Dendritic cell treated with granulocyte-macrophage colony-stimulating factor and Interleukin-4, amounts not matched to agents 40 ng/mL and 50 ng/mL, for 4 days (primary cell): ENCODE measurements around the gene KCNN3.

ENCODE experiments used
- H3K27ac Mint-ChIP-seq: one replicate; pipeline ENCODE4 v1.8.0; 2022; ENCODE audit warnings: mild to moderate bottlenecking, mixed read lengths
- H3K27me3 Mint-ChIP-seq: one replicate; pipeline ENCODE4 v1.8.0; 2022; ENCODE audit warnings: mild to moderate bottlenecking, mixed read lengths
- H3K36me3 Mint-ChIP-seq: one replicate; pipeline ENCODE4 v1.8.0; 2022; ENCODE audit warnings: low read depth, mixed read lengths
- H3K4me1 Mint-ChIP-seq: one replicate; pipeline ENCODE4 v1.8.0; 2022; ENCODE audit warnings: low read depth, mixed read lengths
- H3K4me3 Mint-ChIP-seq: one replicate; pipeline ENCODE4 v1.8.0; 2022; ENCODE audit warnings: mild to moderate bottlenecking, moderate library complexity, mixed read lengths
- H3K9me3 Mint-ChIP-seq: one replicate; pipeline ENCODE4 v1.8.0; 2022; ENCODE audit warnings: mixed read lengths
- intact Hi-C: fragments of 100-400 bp; cut with micrococcal nuclease; formaldehyde crosslinking; loops from one replicate; pipeline ENCODE4 v1.15.0; 2022

KCNN3 gene

DNA sequence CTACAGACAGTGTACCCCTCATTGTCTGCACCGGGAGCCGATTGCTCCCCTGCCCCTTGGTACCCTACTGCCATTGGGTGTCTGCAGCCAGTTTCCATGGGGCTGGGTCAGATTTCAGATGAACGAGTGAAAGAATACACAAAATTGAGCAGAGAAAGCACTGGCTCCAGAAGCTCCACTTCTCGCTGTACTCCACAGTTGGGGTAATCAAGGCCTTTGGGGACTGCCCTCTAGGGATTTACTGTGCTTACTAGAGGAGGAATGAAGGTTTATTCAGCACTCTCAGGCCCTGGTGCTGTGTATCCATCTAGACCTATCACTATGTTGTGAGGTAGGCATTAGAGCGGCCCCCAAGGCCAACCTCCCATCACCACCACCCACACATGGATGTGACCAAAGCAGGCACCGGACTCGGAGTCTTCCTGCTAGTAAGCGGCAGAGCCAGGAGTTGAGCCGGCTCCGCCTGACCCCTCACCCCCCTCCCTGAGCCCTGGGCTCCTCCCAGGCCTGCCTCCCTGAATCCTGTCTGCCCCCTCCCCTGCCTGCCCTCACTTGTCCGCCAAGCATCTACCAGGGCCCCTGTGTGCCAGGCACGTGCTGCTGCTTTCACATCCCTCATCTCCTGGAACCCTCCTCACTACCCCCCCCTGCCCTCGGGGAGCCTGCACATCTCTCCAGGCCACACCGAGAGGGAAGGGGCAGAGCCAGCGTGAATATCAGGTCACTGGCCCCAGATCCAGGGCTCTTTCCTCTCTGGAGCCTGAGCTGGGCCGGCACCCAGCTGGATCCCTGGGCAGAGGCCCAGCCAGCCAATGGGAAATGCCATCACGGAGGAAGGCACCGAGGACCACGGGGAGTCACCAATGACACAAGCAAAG lies 23.3 kb downstream of the KCNN3 start:
- H3K9me3 Mint-ChIP-seq, result no peaks in the 10 kb centered on the region
- intact Hi-C loops, result no loop called here

DNA sequence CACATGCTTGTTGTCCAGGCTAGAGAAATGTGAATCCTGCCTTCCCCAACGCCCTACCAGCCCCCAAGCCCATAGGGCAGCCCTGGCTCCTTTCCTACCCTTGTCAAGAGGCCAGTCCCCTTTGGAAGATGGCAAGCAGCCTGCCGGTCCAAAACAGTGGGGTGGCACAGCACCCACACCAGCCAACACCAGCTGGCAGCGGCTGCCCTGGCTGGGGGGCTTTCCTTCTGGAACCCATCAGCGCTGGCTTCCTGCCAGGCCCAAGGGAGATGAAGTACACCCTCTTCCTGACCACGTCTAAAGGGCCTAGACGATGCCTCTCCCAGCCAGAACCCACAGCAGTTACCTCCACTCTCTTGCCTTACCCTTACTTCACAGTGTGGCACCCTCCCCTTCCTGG lies 24.2 kb downstream of the KCNN3 start:
- intact Hi-C loops, result no loop called here
- Mint-ChIP-seq H3K36me3 (no peaks in the 10 kb centered on the region), H3K27ac (no peak overlapping the region), H3K4me1 (no peaks in the 10 kb centered on the region), H3K4me3 (no peak overlapping the region), H3K9me3 (no peaks in the 10 kb centered on the region), H3K27me3 (peaks cover 3% of the 10 kb centered on the region)

More for the DNA sequence above, 23.3 kb downstream of the KCNN3 start:
- H3K4me1 Mint-ChIP-seq, result no peaks in the 10 kb centered on the region
- no peak overlapping the region for H3K27ac Mint-ChIP-seq
- peaks cover 3% of the 10 kb centered on the region for H3K27me3 Mint-ChIP-seq
- no peak overlapping the region for H3K4me3 Mint-ChIP-seq
- no peaks in the 10 kb centered on the region for H3K36me3 Mint-ChIP-seq

DNA sequence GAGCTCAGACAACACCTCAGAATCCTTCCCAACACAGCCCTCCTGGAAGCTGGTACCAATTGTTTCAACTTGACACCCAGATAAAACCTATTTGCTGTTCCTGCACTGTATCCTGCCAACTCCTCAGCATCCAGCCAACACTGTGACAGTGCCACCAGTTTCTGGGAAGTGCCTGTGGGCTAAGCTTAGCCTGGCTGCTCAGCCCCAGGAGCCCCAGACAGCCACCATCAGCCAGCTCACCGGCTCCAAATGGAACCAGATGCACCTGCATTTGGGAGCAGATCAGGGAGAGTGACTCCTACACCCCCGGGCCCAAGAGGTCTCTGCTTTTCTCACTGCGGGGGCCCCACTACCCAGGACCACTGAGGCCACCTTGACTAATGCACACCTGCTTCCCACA lies 24.9 kb downstream of the KCNN3 start:
- Mint-ChIP-seq H3K4me3 (no peak overlapping the region), H3K4me1 (peaks cover 5% of the 10 kb centered on the region), H3K9me3 (no peaks in the 10 kb centered on the region), H3K27ac (no peak overlapping the region), H3K36me3 (no peaks in the 10 kb centered on the region), H3K27me3 (peaks cover 3% of the 10 kb centered on the region)
- intact Hi-C loops, result no loop called here

DNA sequence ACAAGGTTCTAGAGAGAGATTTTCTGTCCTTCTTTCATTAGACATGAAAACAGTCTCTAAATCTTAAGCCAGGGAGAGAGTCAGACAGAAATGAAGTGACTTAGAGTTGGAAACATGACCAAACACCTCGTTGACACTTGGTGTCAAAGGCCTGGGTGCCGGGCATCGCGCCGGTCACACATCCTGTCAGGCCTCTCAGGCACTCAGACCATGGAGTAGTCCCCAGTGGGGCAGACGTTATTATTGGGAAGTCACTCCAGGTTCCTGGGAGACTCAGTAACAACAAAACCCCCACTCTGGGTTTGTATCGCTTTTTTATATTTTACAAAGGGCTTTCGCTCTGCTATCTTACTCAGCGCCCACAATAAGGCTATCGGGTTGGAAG lies 25.8 kb downstream of the KCNN3 start:
- Mint-ChIP-seq H3K4me3 (no peak overlapping the region), H3K36me3 (no peaks in the 10 kb centered on the region), H3K4me1 (peaks cover 5% of the 10 kb centered on the region), H3K9me3 (no peaks in the 10 kb centered on the region), H3K27ac (no peak overlapping the region), H3K27me3 (peaks cover 3% of the 10 kb centered on the region)
- intact Hi-C loops, result no loop called here

DNA sequence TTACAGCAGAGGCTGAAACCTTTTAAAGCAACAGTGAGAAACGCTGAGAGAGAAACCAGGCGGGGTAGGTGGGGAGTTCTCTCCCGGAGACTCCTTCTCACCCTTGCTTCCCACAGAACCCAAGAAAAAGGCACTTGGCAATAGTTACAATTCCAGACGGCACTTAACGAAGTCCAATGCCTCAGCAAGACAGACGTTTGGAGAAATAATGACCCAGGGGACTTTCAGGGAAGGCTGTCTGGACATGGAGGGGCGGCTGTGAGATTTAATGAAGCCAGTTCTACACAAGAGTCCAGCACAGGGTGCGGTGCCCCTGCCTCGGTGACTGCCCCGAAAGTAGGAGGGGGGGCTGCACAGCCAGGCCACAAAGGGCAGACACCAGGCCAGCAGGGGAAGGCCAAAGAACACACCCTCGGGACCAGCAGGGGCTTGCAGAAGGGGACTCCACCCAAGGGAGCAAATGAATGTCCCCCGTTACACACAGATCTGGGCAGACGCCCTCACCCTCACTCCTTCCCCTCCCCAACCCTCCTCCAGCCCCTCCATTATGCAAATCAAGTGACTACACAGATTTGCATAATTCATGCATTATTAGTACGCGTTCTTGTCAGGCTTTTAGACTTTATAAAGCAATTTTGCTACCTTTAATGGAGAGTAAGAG lies 26.3 kb downstream of the KCNN3 start:
- H3K4me3 Mint-ChIP-seq, result no peak overlapping the region
- H3K27ac Mint-ChIP-seq, result no peak overlapping the region
- H3K27me3 Mint-ChIP-seq, result peaks cover 3% of the 10 kb centered on the region
- no peaks in the 10 kb centered on the region for H3K36me3 Mint-ChIP-seq
- H3K4me1 Mint-ChIP-seq, result peaks cover 5% of the 10 kb centered on the region
- H3K9me3 Mint-ChIP-seq, result no peaks in the 10 kb centered on the region
- intact Hi-C loops, result no loop called here

DNA sequence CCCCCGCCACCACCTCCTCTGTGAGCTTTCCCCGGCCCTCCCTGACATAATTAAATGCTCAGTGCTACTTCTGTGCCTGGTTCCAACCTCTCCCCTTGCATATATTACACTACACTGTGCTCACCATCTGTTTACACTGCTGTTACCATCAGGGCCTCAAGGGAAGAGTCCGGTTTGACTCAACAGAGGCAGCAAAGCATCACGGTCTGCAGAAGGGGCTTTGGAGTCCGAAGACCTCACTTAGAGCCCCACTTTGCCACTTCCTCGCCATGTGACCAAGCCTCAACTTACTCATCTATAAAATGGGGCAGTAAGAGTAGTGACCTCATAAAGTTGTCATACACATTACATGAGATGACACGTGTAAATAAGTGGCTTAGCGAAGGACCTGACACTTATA lies 27.4 kb downstream of the KCNN3 start:
- H3K4me3 Mint-ChIP-seq, result no peak overlapping the region
- H3K36me3 Mint-ChIP-seq, result no peaks in the 10 kb centered on the region
- H3K27me3 Mint-ChIP-seq, result peaks cover 5% of the 10 kb centered on the region
- intact Hi-C loops, result no loop called here
- H3K9me3 Mint-ChIP-seq, result no peaks in the 10 kb centered on the region
- H3K4me1 Mint-ChIP-seq, result peaks cover 5% of the 10 kb centered on the region
- H3K27ac Mint-ChIP-seq, result no peak overlapping the region

DNA sequence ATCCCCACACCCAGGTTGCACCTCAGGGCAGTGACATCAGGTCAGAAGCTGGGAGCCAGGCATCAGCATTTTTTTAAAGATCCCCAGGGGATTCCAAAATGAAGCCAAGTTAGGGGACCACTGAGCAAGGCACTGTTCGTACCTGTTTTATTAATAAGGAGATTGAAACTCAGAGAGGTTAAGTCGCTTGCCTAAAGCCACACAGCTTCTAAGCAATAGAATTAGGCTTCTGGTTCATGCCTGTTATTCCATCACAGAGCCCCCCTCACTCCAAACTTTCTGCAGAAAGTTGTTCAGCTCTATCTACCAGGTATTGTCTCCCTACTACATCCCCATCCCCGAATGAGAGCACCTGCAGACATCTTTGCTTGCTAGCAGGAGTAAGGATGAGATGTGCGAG lies 28.7 kb downstream of the KCNN3 start:
- H3K36me3 Mint-ChIP-seq, result no peaks in the 10 kb centered on the region
- peaks cover 5% of the 10 kb centered on the region for H3K4me1 Mint-ChIP-seq
- H3K9me3 Mint-ChIP-seq, result no peaks in the 10 kb centered on the region
- H3K27me3 Mint-ChIP-seq, result peaks cover 9% of the 10 kb centered on the region
- intact Hi-C loops, result no loop called here
- H3K27ac Mint-ChIP-seq, result no peak overlapping the region
- no peak overlapping the region for H3K4me3 Mint-ChIP-seq

DNA sequence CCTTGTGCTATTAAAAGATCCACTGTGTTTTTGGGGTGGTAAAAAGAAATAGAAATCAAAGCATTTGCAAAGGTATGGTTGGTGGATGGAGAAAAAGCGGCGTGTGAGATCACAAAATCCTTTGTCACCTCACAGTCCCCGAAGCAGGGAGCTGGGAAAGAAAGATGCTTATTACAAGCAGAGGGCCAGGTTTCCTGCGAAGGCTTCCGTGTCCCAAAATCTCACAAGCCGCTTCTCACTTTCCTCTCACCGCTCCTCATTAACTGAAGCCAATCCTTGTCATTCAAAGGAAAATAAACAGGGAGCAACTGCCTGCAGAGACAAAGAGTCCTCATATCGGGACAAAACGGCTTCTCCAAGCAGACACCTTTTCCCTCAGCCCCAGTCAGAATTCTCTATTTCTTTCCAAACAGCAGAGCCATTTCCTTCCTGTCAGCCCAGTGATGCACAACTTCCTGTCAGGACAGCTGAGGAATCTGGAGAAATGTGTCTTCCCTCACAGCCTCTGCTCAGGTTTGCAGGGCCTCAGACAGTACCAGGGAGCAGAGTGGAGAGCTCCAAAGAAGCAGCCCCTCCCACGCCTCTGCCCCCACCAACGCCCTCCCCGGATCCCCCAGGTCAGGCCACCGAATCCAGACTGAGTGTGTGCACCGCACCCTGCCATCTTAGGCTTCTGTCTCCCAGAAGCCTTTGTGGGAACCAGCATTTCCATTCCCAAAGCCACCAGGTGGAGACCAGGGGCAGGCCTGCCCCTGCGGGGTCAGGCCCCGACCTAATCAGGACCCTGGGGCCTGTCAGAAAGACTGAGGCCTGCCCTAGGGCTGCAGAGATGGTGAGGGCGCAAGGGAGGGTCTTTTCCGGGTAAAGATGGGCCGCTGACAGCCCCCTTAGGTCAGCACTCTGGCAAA lies 29.6 kb downstream of the KCNN3 start:
- H3K9me3 Mint-ChIP-seq, result no peaks in the 10 kb centered on the region
- no peak overlapping the region for H3K27ac Mint-ChIP-seq
- intact Hi-C loops, result no loop called here
- H3K4me3 Mint-ChIP-seq, result no peak overlapping the region
- H3K27me3 Mint-ChIP-seq, result peaks cover 9% of the 10 kb centered on the region
- H3K36me3 Mint-ChIP-seq, result no peaks in the 10 kb centered on the region
- peaks cover 5% of the 10 kb centered on the region for H3K4me1 Mint-ChIP-seq

DNA sequence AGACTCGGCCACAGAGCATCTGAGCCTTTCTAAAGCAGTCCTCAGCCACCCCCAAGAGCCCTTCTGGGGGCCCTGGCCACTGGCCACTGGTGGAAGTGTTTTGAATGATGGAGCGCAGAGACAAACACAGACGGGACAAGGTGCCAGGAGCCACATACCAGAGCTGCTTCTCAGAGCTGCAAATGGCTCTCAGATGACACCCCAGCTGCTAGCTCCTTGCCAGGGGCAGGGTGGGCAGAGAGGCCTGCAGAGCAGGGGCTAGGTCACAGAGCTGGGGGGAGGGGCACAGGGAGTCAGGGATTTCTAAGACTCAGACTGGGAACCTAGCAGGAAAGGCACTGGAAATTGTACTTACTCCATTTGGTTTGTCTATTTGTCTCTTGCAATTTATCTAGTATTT lies 30.4 kb downstream of the KCNN3 start:
- H3K27me3 Mint-ChIP-seq, result peaks cover 9% of the 10 kb centered on the region
- intact Hi-C loops, result no loop called here
- no peaks in the 10 kb centered on the region for H3K36me3 Mint-ChIP-seq
- H3K4me1 Mint-ChIP-seq, result peaks cover 5% of the 10 kb centered on the region
- H3K9me3 Mint-ChIP-seq, result no peaks in the 10 kb centered on the region
- no peak overlapping the region for H3K27ac Mint-ChIP-seq
- no peak overlapping the region for H3K4me3 Mint-ChIP-seq

DNA sequence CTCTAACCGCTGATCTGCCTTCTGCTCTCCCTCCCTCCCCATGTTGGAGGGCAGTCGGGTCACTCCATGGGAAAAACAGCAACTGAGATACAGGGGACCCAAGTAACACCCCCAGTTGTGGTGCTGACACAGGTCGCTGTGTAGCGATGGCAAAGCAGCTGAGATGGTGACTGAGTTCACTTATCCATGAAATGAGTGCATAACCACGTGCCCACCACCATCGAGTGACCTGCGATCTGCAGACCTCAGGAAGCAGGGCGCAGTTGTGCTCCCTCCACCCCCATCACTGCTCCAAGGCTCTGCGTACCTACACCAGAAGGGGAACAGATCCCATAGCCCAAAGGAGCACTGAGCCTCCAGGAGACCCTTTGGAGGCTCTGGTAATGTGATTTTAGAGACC lies 31.1 kb downstream of the KCNN3 start:
- H3K4me1 Mint-ChIP-seq, result peaks cover 5% of the 10 kb centered on the region
- H3K36me3 Mint-ChIP-seq, result no peaks in the 10 kb centered on the region
- no peaks in the 10 kb centered on the region for H3K9me3 Mint-ChIP-seq
- peaks cover 9% of the 10 kb centered on the region for H3K27me3 Mint-ChIP-seq
- H3K4me3 Mint-ChIP-seq, result no peak overlapping the region
- H3K27ac Mint-ChIP-seq, result no peak overlapping the region
- intact Hi-C loops, result no loop called here

DNA sequence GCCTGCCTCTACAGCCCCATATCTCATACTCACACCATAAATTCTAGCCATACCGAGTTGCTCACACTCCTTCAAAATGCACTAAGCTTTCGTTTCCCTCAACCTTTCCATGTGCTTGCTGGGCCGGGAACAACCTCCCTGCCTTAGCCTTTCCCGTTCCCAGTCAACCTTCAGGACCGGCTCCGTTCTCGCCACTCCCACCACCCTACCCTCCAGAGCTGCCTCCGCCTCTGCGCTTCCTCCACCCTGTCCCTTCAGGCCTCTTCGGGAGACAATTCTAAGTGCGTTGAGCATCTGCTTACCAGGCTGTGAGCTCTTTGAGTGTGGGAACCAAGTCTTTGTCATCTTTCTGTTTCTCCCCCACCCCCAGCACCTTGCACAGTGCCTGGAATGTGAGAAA lies 31.6 kb downstream of the KCNN3 start:
- H3K4me1 Mint-ChIP-seq, result peaks cover 5% of the 10 kb centered on the region
- H3K27me3 Mint-ChIP-seq, result peaks cover 7% of the 10 kb centered on the region
- H3K36me3 Mint-ChIP-seq, result no peaks in the 10 kb centered on the region
- intact Hi-C loops, result no loop called here
- H3K4me3 Mint-ChIP-seq, result no peak overlapping the region
- no peaks in the 10 kb centered on the region for H3K9me3 Mint-ChIP-seq
- no peak overlapping the region for H3K27ac Mint-ChIP-seq

DNA sequence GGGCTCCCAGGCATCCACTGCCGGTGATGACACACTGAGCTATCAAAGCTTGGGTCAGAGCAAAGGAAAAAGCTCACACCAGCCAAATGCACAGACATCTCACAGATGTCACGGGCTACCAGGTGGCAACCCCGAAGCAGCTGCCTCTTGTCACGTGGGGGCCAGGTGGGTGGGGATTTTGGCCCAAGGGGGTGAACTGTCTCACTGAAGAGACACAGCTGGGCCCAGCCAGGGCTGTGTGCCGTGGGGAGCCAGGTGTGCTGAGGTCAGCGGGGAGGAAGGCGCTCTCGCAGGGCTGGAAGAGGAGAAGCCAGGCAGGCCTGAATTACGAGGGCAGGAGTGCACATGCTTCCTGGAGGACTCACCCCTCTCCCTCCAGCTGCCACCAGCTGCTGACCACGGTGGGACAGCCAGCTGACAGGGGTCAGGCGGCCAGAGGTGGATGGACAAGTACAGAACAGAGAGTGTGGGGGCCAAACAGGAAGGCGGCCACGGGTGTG lies 32.4 kb downstream of the KCNN3 start:
- peaks cover 6% of the 10 kb centered on the region for H3K27me3 Mint-ChIP-seq
- no peaks in the 10 kb centered on the region for H3K36me3 Mint-ChIP-seq
- intact Hi-C loops, result no loop called here
- H3K9me3 Mint-ChIP-seq, result no peaks in the 10 kb centered on the region
- no peak overlapping the region for H3K27ac Mint-ChIP-seq
- H3K4me3 Mint-ChIP-seq, result no peak overlapping the region
- peaks cover 5% of the 10 kb centered on the region for H3K4me1 Mint-ChIP-seq

DNA sequence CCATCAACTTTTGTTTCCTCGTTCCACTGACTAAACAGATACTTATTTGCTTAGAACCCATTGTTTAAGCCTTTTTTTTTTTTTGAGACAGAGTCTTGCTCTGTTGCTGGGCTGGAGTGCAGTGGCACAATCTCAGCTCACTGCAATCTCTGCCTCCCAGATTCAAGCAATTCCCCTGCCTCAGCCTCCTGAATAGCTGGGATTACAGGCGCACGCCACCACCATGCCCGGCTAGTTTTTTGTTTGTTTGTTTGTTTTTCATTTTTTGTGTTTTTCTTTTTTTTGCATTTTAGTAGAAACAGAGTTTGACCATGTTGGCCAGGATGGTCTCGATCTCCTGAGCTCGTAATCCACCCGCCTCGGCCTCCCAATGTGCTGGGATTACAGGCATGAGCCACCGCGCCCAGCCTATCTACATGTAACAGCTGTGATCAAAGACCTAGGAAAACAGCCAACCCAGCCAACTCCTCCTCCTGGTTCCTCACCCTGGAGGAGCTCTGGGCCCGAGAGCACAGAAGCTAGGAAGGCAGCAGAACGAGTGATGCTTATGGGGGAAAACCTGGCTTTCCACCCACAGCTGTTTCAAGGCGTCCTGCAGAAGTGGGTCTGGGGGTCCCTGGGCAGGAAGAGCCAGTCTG lies 32.9 kb downstream of the KCNN3 start:
- Mint-ChIP-seq H3K27me3 (peaks cover 6% of the 10 kb centered on the region), H3K4me1 (peaks cover 5% of the 10 kb centered on the region), H3K4me3 (no peak overlapping the region), H3K27ac (no peak overlapping the region), H3K36me3 (no peaks in the 10 kb centered on the region), H3K9me3 (no peaks in the 10 kb centered on the region)
- intact Hi-C loops, result no loop called here
